Measurements from ENCODE around the gene TRIM9. TPM values are rescaled to one million over a fixed set of nuclear protein-coding genes. Genes with fewer than 3 reads are reported as not detected.

The TRIM9 gene
- polyA plus RNA-seq (2013, experiment 1 of 2): 0.04 TPM
- 0.04 TPM for polyA plus RNA-seq (2013, experiment 2 of 2)

DNA sequence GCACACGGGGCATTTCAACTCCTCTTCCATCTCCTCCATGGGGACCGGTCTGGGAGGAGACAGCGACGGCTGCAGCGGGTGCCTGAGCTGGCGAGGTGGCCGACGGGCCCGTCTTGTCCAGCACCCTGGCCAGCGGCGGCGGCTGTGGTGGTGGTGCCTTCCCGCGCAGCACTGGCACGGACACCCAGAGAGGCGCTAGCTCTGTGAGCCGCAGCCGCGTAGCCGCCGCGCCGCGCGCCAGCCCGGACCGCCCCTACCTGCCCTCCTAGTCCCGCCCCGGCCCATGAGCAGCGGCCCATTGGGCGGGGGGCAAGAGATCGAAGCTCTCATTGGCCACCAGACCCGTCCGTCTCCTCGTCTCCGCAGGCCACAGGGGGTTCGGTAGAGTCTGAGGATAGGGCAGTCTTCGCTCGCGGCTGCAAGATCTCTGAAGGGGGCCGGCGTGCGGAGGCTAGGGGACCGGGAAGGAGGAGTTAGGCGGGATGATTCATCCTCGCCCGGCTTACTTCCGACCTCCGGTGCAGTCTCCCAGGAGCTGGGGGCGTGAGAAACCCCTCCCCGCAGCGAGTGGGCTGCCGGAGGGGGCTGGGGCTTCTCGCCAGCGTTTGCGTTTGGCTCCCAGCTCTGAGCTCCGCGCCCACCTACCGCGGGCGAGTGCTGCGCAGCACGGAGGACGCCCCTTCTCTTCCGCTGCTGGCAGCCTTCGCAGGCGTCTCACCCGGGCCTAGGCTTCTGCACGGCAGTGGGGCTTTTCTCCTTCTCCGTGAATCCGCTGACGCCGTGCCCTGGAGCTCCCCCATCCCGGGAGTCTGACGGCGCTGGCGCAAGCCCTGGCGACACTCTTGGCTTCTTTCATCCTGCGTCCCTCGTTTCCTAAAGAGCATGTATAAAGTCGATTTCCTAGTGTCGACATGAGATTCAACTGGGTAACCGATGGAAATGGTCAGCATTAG lies at the start of gene TRIM9:
Gene TRIM9 (minus strand): TSS at position 205 of the 953 bp plus-strand sequence. CDS start 166 bp downstream, at position 39.
- Histone ChIP-seq H3K4me1 (ENCODE audit: control insufficient read depth, insufficient read depth, low read depth, low read length) (peaks cover 22% of the 10 kb centered on the region), H3K23ac (ENCODE audit: low read length in 2 of 2) (peak within 1 kb of the TSS in 1 of 2 experiments; percentile 70), H3K36me3 (ENCODE audit: control insufficient read depth in 1 of 2, insufficient read depth in 2 of 2, low read depth in 1 of 2, low read length in 2 of 2) (no peaks in the 10 kb centered on the region), H2AFZ (ENCODE audit: low read depth, low read length) (peak within 1 kb of the TSS; percentile 80), H2AK5ac (ENCODE audit: low read length, severe bottlenecking) (no peak within 1 kb of the TSS), H3K18ac (ENCODE audit: low read depth in 1 of 2, low read length in 2 of 2) (peak within 1 kb of the TSS in 1 of 2 experiments; percentile 72), H3K9me3 (ENCODE audit: control insufficient read depth, low read length) (no peaks in the 10 kb centered on the region), H2BK12ac (ENCODE audit: low read length in 2 of 2) (no peak within 1 kb of the TSS), H3K4me2 (ENCODE audit: low read length, poor library complexity, severe bottlenecking) (peak within 1 kb of the TSS; percentile 98), H4K91ac (ENCODE audit: low read length) (no peak within 1 kb of the TSS), H3K27me3 (ENCODE audit: control insufficient read depth in 1 of 2, insufficient read depth in 1 of 2, low read length in 2 of 2) (peaks cover 16 to 19% of the 10 kb centered on the region in 2 experiments), H2BK5ac (ENCODE audit: low read depth, low read length, poor library complexity, severe bottlenecking) (no peak within 1 kb of the TSS), H3K9ac (ENCODE audit: low read length) (peak within 1 kb of the TSS; percentile 91), H3K79me1 (replicated peaks; ENCODE audit: low read length, poor library complexity, severe bottlenecking) (no peaks in the 10 kb centered on the region), H3K4ac (ENCODE audit: low read depth in 1 of 2, low read length in 2 of 2) (no peak within 1 kb of the TSS), H2BK15ac (ENCODE audit: low read depth, poor library complexity, severe bottlenecking) (peak within 1 kb of the TSS; percentile 82), H3K27ac (ENCODE audit: low read length, poor library complexity, severe bottlenecking) (peak within 1 kb of the TSS; percentile 62), H3K4me3 (ENCODE audit: insufficient read depth in 1 of 2, low read depth in 1 of 2, low read length in 2 of 2) (peak within 1 kb of the TSS; percentile 73 to 82), H3K14ac (ENCODE audit: low read length in 2 of 2) (no peak within 1 kb of the TSS), H4K8ac (ENCODE audit: low read length) (no peak within 1 kb of the TSS), H2BK120ac (ENCODE audit: low read depth, low read length) (no peak within 1 kb of the TSS)
- WGBS: under 1% methylated on average over 83 of the region's 83 CpGs
- DNase-seq: peak; percentile 92

DNA sequence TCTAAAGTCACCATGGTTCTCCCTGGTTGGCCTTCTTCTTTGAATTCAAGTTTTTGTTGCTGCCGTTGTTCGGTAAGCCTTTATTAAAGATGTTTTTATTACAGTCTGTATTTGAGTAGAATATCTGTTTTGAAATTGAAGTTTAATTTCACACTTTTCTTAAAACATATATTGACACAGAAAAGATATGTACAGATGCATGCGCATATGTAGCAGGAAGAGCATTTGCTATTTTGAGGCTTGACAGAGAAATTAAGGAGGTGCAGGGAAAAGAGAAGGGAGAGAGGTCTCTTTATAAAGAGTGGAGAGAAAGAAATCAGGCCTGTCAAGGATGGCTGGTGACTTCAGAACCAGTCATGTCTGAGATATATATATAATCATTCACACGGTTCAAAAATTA lies 46.0 kb upstream of the TRIM9 start:
- 88% methylated on average over 2 of the region's 4 CpGs for WGBS

DNA sequence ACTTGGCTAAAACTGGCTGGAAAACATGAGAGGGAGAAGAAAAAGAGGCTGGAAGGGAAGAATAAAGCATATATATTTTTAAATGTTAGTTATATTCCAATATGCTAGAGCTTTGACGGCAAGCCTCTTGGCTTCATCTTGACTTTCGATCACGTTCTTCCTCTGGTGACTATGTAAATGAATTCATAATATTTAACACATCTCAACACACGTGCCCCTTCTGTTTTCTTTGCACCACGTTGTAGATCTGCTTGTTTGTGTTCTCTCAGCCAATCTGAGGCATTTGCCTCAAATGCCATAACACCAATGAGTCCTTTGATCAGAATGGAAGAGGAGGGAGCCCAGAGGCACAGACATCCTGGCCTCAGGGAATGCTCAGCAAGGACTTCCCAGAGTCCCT lies 45.4 kb upstream of the TRIM9 start:
- Histone ChIP-seq H2BK5ac (ENCODE audit: low read depth, low read length, poor library complexity, severe bottlenecking) (no peak overlapping the region), H2AK5ac (ENCODE audit: low read length, severe bottlenecking) (no peak overlapping the region), H3K79me1 (replicated peaks; ENCODE audit: low read length, poor library complexity, severe bottlenecking) (no peaks in the 10 kb centered on the region), H3K36me3 (ENCODE audit: control insufficient read depth in 1 of 2, insufficient read depth in 2 of 2, low read depth in 1 of 2, low read length in 2 of 2) (no peaks in the 10 kb centered on the region), H2BK120ac (ENCODE audit: low read depth, low read length) (no peak overlapping the region), H3K9ac (ENCODE audit: low read length) (no peak overlapping the region), H3K4me2 (ENCODE audit: low read length, poor library complexity, severe bottlenecking) (no peak overlapping the region), H2BK12ac (ENCODE audit: low read length in 2 of 2) (no peak overlapping the region), H4K91ac (ENCODE audit: low read length) (no peak overlapping the region), H2BK15ac (ENCODE audit: low read depth, poor library complexity, severe bottlenecking) (no peak overlapping the region), H3K27ac (ENCODE audit: low read length, poor library complexity, severe bottlenecking) (no peak overlapping the region), H3K18ac (ENCODE audit: low read depth in 1 of 2, low read length in 2 of 2) (no peak overlapping the region), H3K14ac (ENCODE audit: low read length in 2 of 2) (no peak overlapping the region), H3K23ac (ENCODE audit: low read length in 2 of 2) (no peak overlapping the region), H3K4ac (ENCODE audit: low read depth in 1 of 2, low read length in 2 of 2) (no peak overlapping the region), H2AFZ (ENCODE audit: low read depth, low read length) (no peak overlapping the region), H4K8ac (ENCODE audit: low read length) (no peak overlapping the region), H3K27me3 (ENCODE audit: control insufficient read depth in 1 of 2, insufficient read depth in 1 of 2, low read length in 2 of 2) (no peaks in the 10 kb centered on the region), H3K9me3 (ENCODE audit: control insufficient read depth, low read length) (no peaks in the 10 kb centered on the region), H3K4me3 (ENCODE audit: insufficient read depth in 1 of 2, low read depth in 1 of 2, low read length in 2 of 2) (no peak overlapping the region), H3K4me1 (ENCODE audit: control insufficient read depth, insufficient read depth, low read depth, low read length) (no peaks in the 10 kb centered on the region)
- DNase-seq: no peak
- WGBS: 77% methylated on average over 5 of the region's 5 CpGs

More for the DNA sequence above, 46.0 kb upstream of the TRIM9 start:
- Histone ChIP-seq H3K27ac (ENCODE audit: low read length, poor library complexity, severe bottlenecking) (no peak overlapping the region), H3K27me3 (ENCODE audit: control insufficient read depth in 1 of 2, insufficient read depth in 1 of 2, low read length in 2 of 2) (no peaks in the 10 kb centered on the region), H3K9ac (ENCODE audit: low read length) (no peak overlapping the region), H3K4me2 (ENCODE audit: low read length, poor library complexity, severe bottlenecking) (no peak overlapping the region), H2BK5ac (ENCODE audit: low read depth, low read length, poor library complexity, severe bottlenecking) (no peak overlapping the region), H3K36me3 (ENCODE audit: control insufficient read depth in 1 of 2, insufficient read depth in 2 of 2, low read depth in 1 of 2, low read length in 2 of 2) (no peaks in the 10 kb centered on the region), H3K79me1 (replicated peaks; ENCODE audit: low read length, poor library complexity, severe bottlenecking) (no peaks in the 10 kb centered on the region), H2BK12ac (ENCODE audit: low read length in 2 of 2) (no peak overlapping the region), H3K4me1 (ENCODE audit: control insufficient read depth, insufficient read depth, low read depth, low read length) (no peaks in the 10 kb centered on the region), H3K14ac (ENCODE audit: low read length in 2 of 2) (no peak overlapping the region), H4K8ac (ENCODE audit: low read length) (no peak overlapping the region), H2BK120ac (ENCODE audit: low read depth, low read length) (no peak overlapping the region), H3K18ac (ENCODE audit: low read depth in 1 of 2, low read length in 2 of 2) (no peak overlapping the region), H3K4me3 (ENCODE audit: insufficient read depth in 1 of 2, low read depth in 1 of 2, low read length in 2 of 2) (no peak overlapping the region), H2AFZ (ENCODE audit: low read depth, low read length) (no peak overlapping the region), H2AK5ac (ENCODE audit: low read length, severe bottlenecking) (no peak overlapping the region), H3K9me3 (ENCODE audit: control insufficient read depth, low read length) (no peaks in the 10 kb centered on the region), H4K91ac (ENCODE audit: low read length) (no peak overlapping the region), H2BK15ac (ENCODE audit: low read depth, poor library complexity, severe bottlenecking) (no peak overlapping the region), H3K23ac (ENCODE audit: low read length in 2 of 2) (no peak overlapping the region), H3K4ac (ENCODE audit: low read depth in 1 of 2, low read length in 2 of 2) (no peak overlapping the region)
- DNase-seq: no peak

DNA sequence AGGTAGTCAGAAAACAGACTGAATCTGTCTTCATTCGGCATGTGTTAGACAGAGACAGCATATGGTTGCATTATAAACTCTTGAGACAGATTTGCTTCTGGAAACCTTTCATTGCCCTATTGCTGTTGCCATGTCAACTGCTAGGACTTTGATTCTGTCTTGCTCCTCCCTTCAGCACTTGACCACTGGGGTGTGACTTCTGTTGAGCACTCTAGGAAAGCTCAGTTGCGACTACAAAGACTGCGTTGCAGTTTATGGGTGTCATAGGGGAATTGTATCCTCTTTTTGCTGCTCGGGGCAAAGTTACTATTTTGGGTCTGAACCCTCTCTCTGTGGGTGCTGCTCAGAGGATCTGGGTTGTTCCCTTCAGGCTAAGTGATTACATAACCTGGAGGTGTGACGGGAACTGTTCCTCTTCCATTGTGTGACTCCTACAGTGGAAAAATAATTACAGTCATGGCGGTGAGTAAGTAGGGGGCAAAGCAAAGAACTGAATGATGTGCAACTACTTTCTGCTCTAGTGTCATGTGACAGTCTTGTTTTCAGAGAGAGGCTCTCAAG lies 44.3 kb upstream of the TRIM9 start:
- H3K27ac ChIP-seq (ENCODE audit: low read length, poor library complexity, severe bottlenecking): no peak overlapping the region
- no peak overlapping the region for H2BK15ac ChIP-seq (ENCODE audit: low read depth, poor library complexity, severe bottlenecking)
- no peaks in the 10 kb centered on the region for H3K27me3 ChIP-seq (ENCODE audit: control insufficient read depth in 1 of 2, insufficient read depth in 1 of 2, low read length in 2 of 2)
- peak overlapping the region in 1 of 2 experiments; percentile 72 for H3K23ac ChIP-seq (ENCODE audit: low read length in 2 of 2)
- H2BK120ac ChIP-seq (ENCODE audit: low read depth, low read length): no peak overlapping the region
- no peak overlapping the region for H2BK12ac ChIP-seq (ENCODE audit: low read length in 2 of 2)
- H3K4me1 ChIP-seq (ENCODE audit: control insufficient read depth, insufficient read depth, low read depth, low read length): no peaks in the 10 kb centered on the region
- no peak overlapping the region for H4K8ac ChIP-seq (ENCODE audit: low read length)
- H3K4ac ChIP-seq (ENCODE audit: low read depth in 1 of 2, low read length in 2 of 2): no peak overlapping the region
- H3K79me1 ChIP-seq (replicated peaks; ENCODE audit: low read length, poor library complexity, severe bottlenecking): no peaks in the 10 kb centered on the region
- 87% methylated on average over 6 of the region's 6 CpGs for WGBS
- no peaks in the 10 kb centered on the region for H3K9me3 ChIP-seq (ENCODE audit: control insufficient read depth, low read length)
- no peaks in the 10 kb centered on the region for H3K36me3 ChIP-seq (ENCODE audit: control insufficient read depth in 1 of 2, insufficient read depth in 2 of 2, low read depth in 1 of 2, low read length in 2 of 2)
- H3K14ac ChIP-seq (ENCODE audit: low read length in 2 of 2): no peak overlapping the region
- no peak overlapping the region for H2AFZ ChIP-seq (ENCODE audit: low read depth, low read length)
- no peak for DNase-seq
- H3K4me2 ChIP-seq (ENCODE audit: low read length, poor library complexity, severe bottlenecking): no peak overlapping the region
- H3K9ac ChIP-seq (ENCODE audit: low read length): no peak overlapping the region
- H3K18ac ChIP-seq (ENCODE audit: low read depth in 1 of 2, low read length in 2 of 2): no peak overlapping the region
- H2BK5ac ChIP-seq (ENCODE audit: low read depth, low read length, poor library complexity, severe bottlenecking): no peak overlapping the region
- no peak overlapping the region for H3K4me3 ChIP-seq (ENCODE audit: insufficient read depth in 1 of 2, low read depth in 1 of 2, low read length in 2 of 2)
- H2AK5ac ChIP-seq (ENCODE audit: low read length, severe bottlenecking): no peak overlapping the region
- H4K91ac ChIP-seq (ENCODE audit: low read length): no peak overlapping the region

Measured in mesenchymal stem cell (in vitro differentiated cells and primary cell).